DOHH2 (cell line): ENCODE results near the gene IPCEF1.

Experiments
- H3F3A ChIP-seq: fragments of 200-600 bp; sonication (generic), shearing (Covaris generic); 2 replicates; pipeline ENCODE4 v1.6.0; 2016; ENCODE audit warnings: antibody characterized with exemption, mild to moderate bottlenecking; ENCODE audit not compliant: control insufficient read depth, insufficient read depth
- H3K27ac ChIP-seq: fragments of 200-600 bp; sonication (generic); 2 replicates; pipeline ENCODE4 v1.5.1; 2014; ENCODE audit warnings: low read depth, mild to moderate bottlenecking, low read length, moderate library complexity
- H3K27me3 ChIP-seq: fragments of 200-600 bp; sonication (generic); 2 replicates; pipeline ENCODE4 v1.6.1; 2014; ENCODE audit warnings: mild to moderate bottlenecking, low read length, mixed read lengths; ENCODE audit not compliant: control insufficient read depth
- H3K36me3 ChIP-seq: fragments of 200-600 bp; sonication (generic); 2 replicates; pipeline ENCODE4 v1.6.1; 2014; ENCODE audit warnings: mild to moderate bottlenecking, low read length, moderate library complexity, mixed read lengths; ENCODE audit not compliant: control insufficient read depth
- H3K4me1 ChIP-seq: fragments of 200-600 bp; sonication (generic); 2 replicates; pipeline ENCODE4 v1.6.1; 2014; ENCODE audit warnings: mild to moderate bottlenecking, low read length, mixed read lengths; ENCODE audit not compliant: control insufficient read depth
- H3K4me2 ChIP-seq: fragments of 200-600 bp; sonication (generic); 2 replicates; pipeline ENCODE4 v1.6.0; 2014; ENCODE audit warnings: mild to moderate bottlenecking, low read length, moderate library complexity
- H3K4me3 ChIP-seq: fragments of 200-600 bp; sonication (generic); 2 replicates; pipeline ENCODE4 v1.5.1; 2014; ENCODE audit warnings: mild to moderate bottlenecking, low read length, mixed read lengths
- H3K79me2 ChIP-seq: fragments of 200-600 bp; sonication (generic); 2 replicates; pipeline ENCODE4 v1.6.1; 2014; ENCODE audit warnings: mild to moderate bottlenecking, low read length, mixed read lengths; ENCODE audit not compliant: control insufficient read depth
- H3K9me2 ChIP-seq: fragments of 200-600 bp; sonication (generic); replicated peaks from 2 replicates; pipeline ENCODE4 v1.6.1; 2014; ENCODE audit warnings: mild to moderate bottlenecking, low read length, mixed read lengths; ENCODE audit not compliant: control insufficient read depth
- H3K9me3 ChIP-seq: fragments of 200-600 bp; sonication (generic); 2 replicates; pipeline ENCODE4 v1.6.1; 2014; ENCODE audit warnings: antibody characterized with exemption, low read length, mixed read lengths; ENCODE audit not compliant: control insufficient read depth, insufficient read depth
- H4K20me1 ChIP-seq: fragments of 200-600 bp; sonication (generic); 2 replicates; pipeline ENCODE4 v1.6.0; 2014; ENCODE audit warnings: low read depth, mild to moderate bottlenecking, antibody characterized with exemption, low read length, moderate library complexity; ENCODE audit not compliant: control insufficient read depth, insufficient read depth
- CTCF ChIP-seq: fragments of 200-600 bp; sonication (generic); IDR thresholded peaks from one replicate; pipeline ENCODE4 v1.5.1; 2014; ENCODE audit warnings: antibody characterized with exemption, mild to moderate bottlenecking, low read depth, low read length; ENCODE audit not compliant: poor library complexity, severe bottlenecking
- EZH2phosphoT487 ChIP-seq: fragments of 200-600 bp; sonication (generic); IDR thresholded peaks from 2 replicates; pipeline ENCODE4 v1.6.1; 2017; ENCODE audit warnings: borderline replicate concordance, mild to moderate bottlenecking, antibody characterized with exemption, low read length, moderate library complexity, mixed read lengths

IPCEF1 gene

GRCh38 chr6:154403788-154404187 lies 47.2 kb upstream of the IPCEF1 start:
- no peaks in the 10 kb centered on the region for H3F3A ChIP-seq
- H3K27ac ChIP-seq: no peak overlapping the region
- H3K9me2 ChIP-seq: no peaks in the 10 kb centered on the region
- H3K9me3 ChIP-seq: no peaks in the 10 kb centered on the region
- no peak overlapping the region for H3K4me2 ChIP-seq
- no peaks in the 10 kb centered on the region for H3K79me2 ChIP-seq
- no peaks in the 10 kb centered on the region for H3K27me3 ChIP-seq
- no peak overlapping the region for H3K4me3 ChIP-seq
- no peak for TF ChIP-seq CTCF
- TF ChIP-seq EZH2phosphoT487: no peak
- no peaks in the 10 kb centered on the region for H4K20me1 ChIP-seq
- H3K36me3 ChIP-seq: no peaks in the 10 kb centered on the region
- H3K4me1 ChIP-seq: no peaks in the 10 kb centered on the region

- H3K79me2 ChIP-seq: no peaks in the 10 kb centered on the region
- H3K9me3 ChIP-seq: no peaks in the 10 kb centered on the region
- no peaks in the 10 kb centered on the region for H3K36me3 ChIP-seq
- no peaks in the 10 kb centered on the region for H3K4me1 ChIP-seq
- no peaks in the 10 kb centered on the region for H4K20me1 ChIP-seq
- H3F3A ChIP-seq: no peaks in the 10 kb centered on the region
- H3K9me2 ChIP-seq: no peaks in the 10 kb centered on the region
- no peak overlapping the region for H3K4me3 ChIP-seq
- no peak overlapping the region for H3K27ac ChIP-seq
- no peak overlapping the region for H3K4me2 ChIP-seq
- H3K27me3 ChIP-seq: no peaks in the 10 kb centered on the region
- TF ChIP-seq EZH2phosphoT487: no peak
Observed at GRCh38 chr6:154402081-154402780, 45.6 kb upstream of the IPCEF1 start.

- H3K4me3 ChIP-seq: no peak overlapping the region
- no peaks in the 10 kb centered on the region for H3K27me3 ChIP-seq
- H3K9me2 ChIP-seq: no peaks in the 10 kb centered on the region
- no peak overlapping the region for H3K4me2 ChIP-seq
- no peaks in the 10 kb centered on the region for H4K20me1 ChIP-seq
- no peak for TF ChIP-seq CTCF
- H3K9me3 ChIP-seq: no peaks in the 10 kb centered on the region
- H3K27ac ChIP-seq: no peak overlapping the region
- H3K79me2 ChIP-seq: no peaks in the 10 kb centered on the region
- no peaks in the 10 kb centered on the region for H3K36me3 ChIP-seq
- no peaks in the 10 kb centered on the region for H3F3A ChIP-seq
- no peaks in the 10 kb centered on the region for H3K4me1 ChIP-seq
Observed at GRCh38 chr6:154399097-154399496, 42.5 kb upstream of the IPCEF1 start.

GRCh38 chr6:154397491-154398195 lies 41.0 kb upstream of the IPCEF1 start:
- H3K27ac ChIP-seq: no peak overlapping the region
- H3K4me1 ChIP-seq: no peaks in the 10 kb centered on the region
- no peaks in the 10 kb centered on the region for H3K9me3 ChIP-seq
- no peaks in the 10 kb centered on the region for H4K20me1 ChIP-seq
- H3F3A ChIP-seq: no peaks in the 10 kb centered on the region
- no peak overlapping the region for H3K4me3 ChIP-seq
- no peaks in the 10 kb centered on the region for H3K9me2 ChIP-seq
- no peak overlapping the region for H3K4me2 ChIP-seq
- H3K79me2 ChIP-seq: no peaks in the 10 kb centered on the region
- H3K27me3 ChIP-seq: no peaks in the 10 kb centered on the region
- TF ChIP-seq CTCF: no peak
- TF ChIP-seq EZH2phosphoT487: no peak
- H3K36me3 ChIP-seq: no peaks in the 10 kb centered on the region
